Small intestine (tissue), 7 donors: ENCODE results near the gene LPAR5. TPM values are rescaled to one million over a fixed set of nuclear protein-coding genes. Genes with fewer than 3 reads are reported as not detected.

ENCODE experiments used
- DNase-seq, 2 donors: peaks; one replicate each; pipeline versions ENCODE4 v3.0.0 to v3.0.0-alpha.2; 2013
- FAIRE-seq: peaks from 2 replicates; lab custom pipeline; 2012; peaks lifted over from hg19 to GRCh38; lab: Jason Lieb, UNC
- H3K27ac ChIP-seq, 3 donors: one replicate each; pipeline ENCODE4 v1.5.1; 2013; ENCODE audit warnings: low read length in 2 of 3, mild to moderate bottlenecking in 2 of 3, control low read depth in 1 of 3, inconsistent platforms in 1 of 3, low read depth in 1 of 3, moderate library complexity in 1 of 3
- H3K27me3 ChIP-seq, 3 donors: one replicate each; pipeline ENCODE4 v1.6.1; 2013; ENCODE audit warnings: low read length in 3 of 3, inconsistent platforms in 1 of 3; ENCODE audit not compliant: control insufficient read depth in 3 of 3, insufficient read depth in 3 of 3
- H3K36me3 ChIP-seq, 3 donors: one replicate each; pipeline ENCODE4 v1.6.1; 2013; ENCODE audit warnings: low read length in 3 of 3, inconsistent platforms in 1 of 3, low read depth in 1 of 3, mild to moderate bottlenecking in 1 of 3, moderate library complexity in 1 of 3; ENCODE audit not compliant: control insufficient read depth in 3 of 3, insufficient read depth in 2 of 3
- H3K4me1 ChIP-seq, 3 donors: one replicate each; pipeline ENCODE4 v1.6.1; 2013; ENCODE audit warnings: low read length in 2 of 3, inconsistent platforms in 1 of 3, low read depth in 1 of 3, mild to moderate bottlenecking in 1 of 3, moderate library complexity in 1 of 3; ENCODE audit not compliant: control insufficient read depth in 3 of 3, insufficient read depth in 2 of 3
- H3K4me3 ChIP-seq, 3 donors: one replicate each; pipeline ENCODE4 v1.5.1; 2013; ENCODE audit warnings: low read length in 3 of 3, control low read depth in 1 of 3, inconsistent platforms in 1 of 3, low read depth in 1 of 3, mild to moderate bottlenecking in 1 of 3, moderate library complexity in 1 of 3
- H3K9me3 ChIP-seq, 2 donors: one replicate each; pipeline ENCODE4 v1.6.1; 2013; ENCODE audit warnings: low read depth in 1 of 2, low read length in 1 of 2; ENCODE audit not compliant: control insufficient read depth in 2 of 2, insufficient read depth in 1 of 2
- WGBS, 3 donors: extraction: QIAGEN DNeasy Blood & Tissue Kit; methylation state at CpG; one replicate each; pipeline ENCODE4 v1.1.7; 2013; 5-methylcytosine and 5-hydroxymethylcytosine counted together
- polyA plus RNA-seq, 4 donors: library from polyadenylated mRNA; stranded (reverse) in 3 of 4; unstranded in 1 of 4; fragments of 200-250 nt in 3 of 4; fragments of 120-200 nt in 1 of 4; gene quantifications; one replicate each; pipeline versions ENCODE4 v1.2.1 to v1.2.3, GENCODE V29; 2013
- donor health status: healthy with polysubstance abuse.
- donor health status: control.
- donor health status: control.
- donor health status: Bipolar disorder and iron deficiency.
- donor health status: healthy.

LPAR5 gene
- polyA plus RNA-seq, 4 donors = 6.2 to 19.7 (median 8.3) TPM

- 65 to 83% (median 76%) methylated on average over 5 of the region's 5 CpGs for WGBS, 3 donors
- FAIRE-seq = no peak
- no peaks in the 10 kb centered on the region for H3K27me3 ChIP-seq
- no peak for DNase-seq
- no peak overlapping the region for H3K4me3 ChIP-seq
- no peaks in the 10 kb centered on the region for H3K9me3 ChIP-seq
- peaks cover 0 to 11% (median 0%) of the 10 kb centered on the region in 3 donors for H3K4me1 ChIP-seq
- H3K27ac ChIP-seq = no peak overlapping the region
- H3K36me3 ChIP-seq = peaks cover 0 to 26% (median 10%) of the 10 kb centered on the region in 3 donors
These were observed 17.1 kb downstream of the LPAR5 start for GRCh38 chr12:6618483-6619225.

- Histone ChIP-seq H3K4me1 (peaks cover 0 to 36% (median 12%) of the 10 kb centered on the region in 3 donors), H3K36me3 (peaks cover 0 to 17% (median 9%) of the 10 kb centered on the region in 3 donors), H3K27ac (no peak overlapping the region), H3K4me3 (no peak overlapping the region), H3K27me3 (no peaks in the 10 kb centered on the region), H3K9me3 (no peaks in the 10 kb centered on the region)
- no peak for FAIRE-seq
- WGBS, 3 donors = 51 to 72% (median 60%) methylated on average over 3 of the region's 3 CpGs
- DNase-seq = no peak
These were observed 20.0 kb downstream of the LPAR5 start for GRCh38 chr12:6615802-6616201.

GRCh38 chr12:6614513-6615172 lies 21.1 kb downstream of the LPAR5 start:
- DNase-seq = peak; percentile 50 to 51
- no peak for FAIRE-seq
- WGBS, 3 donors = 22 to 51% (median 37%) methylated on average over 7 of the region's 7 CpGs
- Histone ChIP-seq H3K27ac (peak overlapping the region; percentile 80 to 93 (median 85)), H3K4me1 (peaks cover 0 to 36% (median 12%) of the 10 kb centered on the region in 3 donors), H3K4me3 (no peak overlapping the region), H3K36me3 (peaks cover 0 to 6% (median 0%) of the 10 kb centered on the region in 3 donors), H3K27me3 (no peaks in the 10 kb centered on the region), H3K9me3 (no peaks in the 10 kb centered on the region)

GRCh38 chr12:6613776-6614512 lies 21.8 kb downstream of the LPAR5 start:
- Histone ChIP-seq H3K36me3 (peaks cover 0 to 2% (median 0%) of the 10 kb centered on the region in 3 donors), H3K27me3 (no peaks in the 10 kb centered on the region), H3K9me3 (no peaks in the 10 kb centered on the region), H3K4me1 (peaks cover 0 to 36% (median 12%) of the 10 kb centered on the region in 3 donors), H3K27ac (peak overlapping the region; percentile 80 to 93 (median 85)), H3K4me3 (no peak overlapping the region)
- WGBS, 3 donors = 5 to 7% (median 5%) methylated on average over 20 to 21 of the region's 21 CpGs
- DNase-seq = peak; percentile 90 to 97
- FAIRE-seq = no peak

- FAIRE-seq (no peak), DNase-seq (peak; percentile 75 to 91)
- Histone ChIP-seq H3K4me3 (peak overlapping the region in 1 of 3 donors; percentile 23), H3K27ac (peak overlapping the region; percentile 53 to 96 (median 93)), H3K36me3 (no peaks in the 10 kb centered on the region), H3K4me1 (peaks cover 0 to 37% (median 12%) of the 10 kb centered on the region in 3 donors), H3K9me3 (no peaks in the 10 kb centered on the region), H3K27me3 (no peaks in the 10 kb centered on the region)
- 3 to 5% (median 4%) methylated on average over 16 to 17 of the region's 17 CpGs for WGBS, 3 donors
These were observed 22.6 kb downstream of the LPAR5 start for GRCh38 chr12:6613015-6613775.

GRCh38 chr12:6612652-6613014 lies 23.1 kb downstream of the LPAR5 start:
- Histone ChIP-seq H3K4me1 (peaks cover 0 to 37% (median 12%) of the 10 kb centered on the region in 3 donors), H3K36me3 (no peaks in the 10 kb centered on the region), H3K4me3 (no peak overlapping the region), H3K9me3 (no peaks in the 10 kb centered on the region), H3K27me3 (no peaks in the 10 kb centered on the region), H3K27ac (peak overlapping the region in 2 of 3 donors; percentile 93 to 96)
- FAIRE-seq (no peak), DNase-seq (no peak)
- 11 to 27% (median 23%) methylated on average over 7 of the region's 7 CpGs for WGBS, 3 donors

GRCh38 chr12:6612247-6612646 lies 23.5 kb downstream of the LPAR5 start:
- Histone ChIP-seq H3K9me3 (no peaks in the 10 kb centered on the region), H3K27ac (peak overlapping the region; percentile 16 to 96 (median 93)), H3K4me3 (no peak overlapping the region), H3K27me3 (no peaks in the 10 kb centered on the region), H3K36me3 (no peaks in the 10 kb centered on the region), H3K4me1 (peaks cover 0 to 37% (median 12%) of the 10 kb centered on the region in 3 donors)
- DNase-seq (no peak), FAIRE-seq (no peak)
- 31 to 43% (median 39%) methylated on average over 6 of the region's 6 CpGs for WGBS, 3 donors
